GM12878 (cell line): ENCODE data around the gene REST. TPM values are rescaled to one million over a fixed set of nuclear protein-coding genes. Genes with fewer than 3 reads are reported as not detected.
A peak's percentile ranks its signal among the peaks of the same experiment; 100 is the strongest.

ENCODE experiments used
- ATF7 ChIP-seq: fragments of 450-650 bp; IDR thresholded peaks from 2 replicates; pipeline ENCODE4 v1.6.1; 2016; ENCODE audit warnings: low read depth, mild to moderate bottlenecking
- BCL3 ChIP-seq: IDR thresholded peaks from 2 replicates; pipeline ENCODE4 v1.6.1; 2011; ENCODE audit warnings: borderline replicate concordance, low read depth, mild to moderate bottlenecking, moderate library complexity, low read length; ENCODE audit not compliant: insufficient read depth, poor library complexity, severe bottlenecking
- CBX5 ChIP-seq: sonication (generic); IDR thresholded peaks from 2 replicates; pipeline ENCODE4 v1.6.1; 2016; ENCODE audit warnings: low read depth, moderate library complexity, mild to moderate bottlenecking, inconsistent platforms
- CREB1 ChIP-seq: IDR thresholded peaks from 2 replicates; pipeline ENCODE4 v1.6.1; 2012; ENCODE audit warnings: low read depth, mild to moderate bottlenecking, inconsistent platforms
- CTCF ChIP-seq, 3 experiments: IDR thresholded peaks in 2 of 3; conservative IDR thresholded peaks in 1 of 3; 2 replicates each; pipeline ENCODE4 v1.5.1; 2011; ENCODE audit warnings: low read depth in 3 of 3, low read length in 3 of 3, mild to moderate bottlenecking in 3 of 3, control low read depth in 2 of 3, moderate library complexity in 2 of 3, inconsistent platforms in 1 of 3, mixed read lengths in 1 of 3; ENCODE audit not compliant: control insufficient read depth in 2 of 3, insufficient read depth in 1 of 3; ENCODE audit errors: extremely low read depth in 1 of 3
- DPF2 ChIP-seq: fragments of 450-650 bp; IDR thresholded peaks from 2 replicates; pipeline ENCODE4 v1.6.1; 2017; ENCODE audit warnings: mild to moderate bottlenecking
- EGR1 ChIP-seq, 2 experiments: IDR thresholded peaks; 1 replicate in 1 of 2; 2 replicates in 1 of 2; pipeline ENCODE4 v1.6.1; 2011 to 2012; ENCODE audit warnings: low read depth in 2 of 2, low read length in 2 of 2, borderline replicate concordance in 1 of 2, mild to moderate bottlenecking in 1 of 2, moderate library complexity in 1 of 2
- HCFC1 ChIP-seq: fragments of 150-350 bp; IDR thresholded peaks from 2 replicates; pipeline ENCODE4 v1.6.1; 2014; ENCODE audit warnings: low read length
- IRF4 ChIP-seq: IDR thresholded peaks from 2 replicates; pipeline ENCODE4 v1.6.1; 2011; ENCODE audit warnings: low read depth, low read length
- KLF5 ChIP-seq: fragments of 450-650 bp; IDR thresholded peaks from 2 replicates; pipeline ENCODE4 v1.6.1; 2014; ENCODE audit warnings: mild to moderate bottlenecking; ENCODE audit not compliant: partially characterized antibody
- NFIC ChIP-seq: IDR thresholded peaks from 2 replicates; pipeline ENCODE4 v1.6.1; 2012; ENCODE audit warnings: low read depth, mild to moderate bottlenecking, inconsistent platforms, low read length, moderate library complexity
- NR2C1 ChIP-seq: fragments of 450-650 bp; IDR thresholded peaks from 2 replicates; pipeline ENCODE4 v1.6.1; 2017; ENCODE audit warnings: antibody characterized with exemption, mild to moderate bottlenecking, moderate library complexity
- PML ChIP-seq: IDR thresholded peaks from 2 replicates; pipeline ENCODE4 v1.6.1; 2012; ENCODE audit warnings: low read length, inconsistent platforms
- POU2F2 ChIP-seq: IDR thresholded peaks from 3 replicates; pipeline ENCODE4 v1.6.1; 2011; ENCODE audit warnings: low read depth, mild to moderate bottlenecking, low read length, borderline replicate concordance
- RAD51 ChIP-seq: fragments of 450-650 bp; IDR thresholded peaks from 2 replicates; pipeline ENCODE4 v1.6.1; 2016; ENCODE audit warnings: moderate library complexity, mild to moderate bottlenecking, inconsistent platforms
- RB1 ChIP-seq: fragments of 450-650 bp; formaldehyde crosslinking; IDR thresholded peaks from 2 replicates; pipeline ENCODE4 v1.6.1; 2017; ENCODE audit warnings: mild to moderate bottlenecking, borderline replicate concordance
- RELA ChIP-seq: fragments of 450-650 bp; IDR thresholded peaks from 2 replicates; pipeline ENCODE4 v1.8.0; 2014; ENCODE audit warnings: borderline replicate concordance; ENCODE audit not compliant: partially characterized antibody
- SMAD1 ChIP-seq: fragments of 450-650 bp; IDR thresholded peaks from 2 replicates; pipeline ENCODE4 v1.6.1; 2018; ENCODE audit warnings: mild to moderate bottlenecking, low read depth; ENCODE audit not compliant: partially characterized antibody
- SMAD5 ChIP-seq: IDR thresholded peaks from 2 replicates; pipeline ENCODE4 v1.6.1; 2016; ENCODE audit warnings: antibody characterized with exemption, low read depth
- WRNIP1 ChIP-seq: IDR thresholded peaks from 2 replicates; pipeline ENCODE4 v1.6.1; 2011; ENCODE audit warnings: low read depth, low read length, improper control_type of control experiment, borderline replicate concordance
- YBX1 ChIP-seq: fragments of 450-650 bp; IDR thresholded peaks from 2 replicates; pipeline ENCODE4 v1.6.1; 2016; ENCODE audit warnings: antibody characterized with exemption
- ZNF24 ChIP-seq: fragments of 450-650 bp; IDR thresholded peaks from 2 replicates; pipeline ENCODE4 v1.6.1; 2017; ENCODE audit warnings: antibody characterized with exemption, mild to moderate bottlenecking
- ZNF592 ChIP-seq: fragments of 450-650 bp; IDR thresholded peaks from 2 replicates; pipeline ENCODE4 v1.6.1; 2017; ENCODE audit warnings: mild to moderate bottlenecking, moderate library complexity
- polyA plus RNA-seq, 11 experiments: library from polyadenylated mRNA; depleted of rRNA in 4 of 11; unstranded in 6 of 11; stranded (reverse) in 5 of 11; fragments of >200 nt; fragmentation: Nextera tagmentation in 4 of 11; fragmentation: Illumina TruSeq in 1 of 11; extraction: Ambion mirVana in 4 of 11; extraction: Trizol in 1 of 11; gene quantifications; 1 replicate in 1 of 11; 2 replicates in 10 of 11; pipeline versions ENCODE4 v1.2.1 to v1.2.3, GENCODE V29; 2011 to 2016; ENCODE audit warnings: inconsistent platforms in 2 of 11, missing spikeins in 2 of 11, low read depth in 1 of 11
- total RNA-seq, 4 experiments: library from RNA; depleted of rRNA in 3 of 4; stranded (reverse); fragments of >200 nt in 3 of 4; fragmentation: Illumina TruSeq in 1 of 4; extraction: Trizol in 1 of 4; gene quantifications; 2 replicates each; pipeline versions ENCODE4 v1.2.1 to v1.2.3, GENCODE V29; 2013 to 2021

Gene REST
- total and polyA plus RNA-seq, 10 of the 15 experiments (the other 5 are each of a cell fraction or from before 2014, with no cell fraction given), result 3.7 to 36.3 (median 20.4) TPM

GRCh38 chr4:56977321-56978012 is 69.8 kb downstream of the REST start, which contains the start of gene NOA1 (continued):
- TF ChIP-seq CBX5, result peak; percentile 78; the same call in 1 of the 2 replicates
- TF ChIP-seq NR2C1, result peak; percentile 74
- TF ChIP-seq KLF5, result no peak
- TF ChIP-seq EGR1 (IDR thresholded peaks at IDR 0.05; ENCODE audit: borderline replicate concordance in 1 of 2, low read depth in 2 of 2, low read length in 2 of 2), result no peak
- no peak for TF ChIP-seq YBX1
- no peak for TF ChIP-seq IRF4
- TF ChIP-seq POU2F2, result peak; percentile 65; the same call in 1 of the 3 replicates
- peak; percentile 84 for TF ChIP-seq PML
- TF ChIP-seq RAD51, result no peak
- no peak for TF ChIP-seq ZNF592
- no peak for TF ChIP-seq WRNIP1
- no peak for TF ChIP-seq BCL3
- peak; percentile 81; the same call in 1 of the 2 replicates for TF ChIP-seq SMAD5
- TF ChIP-seq SMAD1, result no peak
- TF ChIP-seq RELA, result no peak
- TF ChIP-seq CREB1, result peak; percentile 70; the same call in 1 of the 2 replicates
- no peak for TF ChIP-seq DPF2
- TF ChIP-seq CTCF (IDR thresholded peaks at IDR 0.05 in 2 of 3, conservative IDR thresholded peaks at IDR 0.05 in 1 of 3; ENCODE audit: control insufficient read depth in 2 of 3, extremely low read depth in 1 of 3, insufficient read depth in 1 of 3, low read depth in 3 of 3, low read length in 3 of 3), result no peak
- TF ChIP-seq RB1, result peak; percentile 28; the same call in 1 of the 2 replicates
- no peak for TF ChIP-seq NFIC
- TF ChIP-seq ZNF24, result no peak
- peak; percentile 39; the same call in 1 of the 2 replicates for TF ChIP-seq HCFC1
- peak; percentile 38 for TF ChIP-seq ATF7
